ENCODE results near the gene AMIGO3.
"Not testable (repeated sequence)": the region's sequence is repeated elsewhere in the genome, so short reads cannot be mapped to it uniquely, and the experiment has no call there.

AMIGO3 gene

GRCh38 chr3:49686769-49687423 is 32.6 kb downstream of the AMIGO3 start:
- peak; percentile 50 for DNase-seq

GRCh38 chr3:49686346-49686745 is 33.1 kb downstream of the AMIGO3 start:
- peak; percentile 44 for DNase-seq

GRCh38 chr3:49685846-49686245 is 33.6 kb downstream of the AMIGO3 start:
- DNase-seq, result not testable (repeated sequence)

GRCh38 chr3:49685103-49685502 is 34.4 kb downstream of the AMIGO3 start:
- DNase-seq, result not testable (repeated sequence)

GRCh38 chr3:49684453-49684852 is 35.0 kb downstream of the AMIGO3 start:
- not testable (repeated sequence) for DNase-seq

GRCh38 chr3:49683162-49683561 is 36.3 kb downstream of the AMIGO3 start:
- no peak for DNase-seq

- no peak for DNase-seq
These were observed 37.9 kb downstream of the AMIGO3 start for GRCh38 chr3:49681543-49681942.

- no peak for DNase-seq
These were observed 38.3 kb downstream of the AMIGO3 start for GRCh38 chr3:49681232-49681522.

GRCh38 chr3:49680493-49681231 is 38.8 kb downstream of the AMIGO3 start:
- DNase-seq, result no peak

GRCh38 chr3:49675912-49676311 is 43.6 kb downstream of the AMIGO3 start:
- no peak for DNase-seq

- no peak for DNase-seq
These were observed 44.9 kb downstream of the AMIGO3 start for GRCh38 chr3:49674497-49674983.

- DNase-seq, result peak; percentile 97
These were observed 45.6 kb downstream of the AMIGO3 start, which contains the start of gene APEH for GRCh38 chr3:49673715-49674496. APEH (plus strand) TSS chr3:49674351; CDS start chr3:49674402, 51 bp downstream.

- DNase-seq, result peak; percentile 6
These were observed 46.3 kb downstream of the AMIGO3 start for GRCh38 chr3:49673121-49673714.

GRCh38 chr3:49671291-49672288 is 47.9 kb downstream of the AMIGO3 start:
- DNase-seq, result peak; percentile 81

GRCh38 chr3:49670940-49671290 is 48.6 kb downstream of the AMIGO3 start:
- no peak for DNase-seq

GRCh38 chr3:49669352-49669751 is 50.1 kb downstream of the AMIGO3 start:
- DNase-seq, result no peak

GRCh38 chr3:49668861-49669260 is 50.6 kb downstream of the AMIGO3 start:
- no peak for DNase-seq

- DNase-seq, result no peak
These were observed 51.1 kb downstream of the AMIGO3 start for GRCh38 chr3:49668414-49668797.

- no peak for DNase-seq
These were observed 51.6 kb downstream of the AMIGO3 start for GRCh38 chr3:49667701-49668413.
